Thyroid gland (tissue), 4 donors: ENCODE results near the gene CTIF.

ENCODE experiments used
- CTCF ChIP-seq, 6 experiments: fragments of 200-600 bp in 3 of 6; fragments of 450-650 bp in 3 of 6; sonication (generic) in 3 of 6; IDR thresholded peaks; one replicate each; pipeline ENCODE4 v1.5.1; 2016 to 2019; ENCODE audit warnings: antibody characterized with exemption in 6 of 6, mild to moderate bottlenecking in 2 of 6, inconsistent platforms in 1 of 6, moderate library complexity in 1 of 6
- POLR2A ChIP-seq, 2 donors: fragments of 450-650 bp; IDR thresholded peaks; one replicate each; pipeline ENCODE4 v1.6.1; 2017; ENCODE audit warnings: antibody characterized with exemption in 2 of 2, mild to moderate bottlenecking in 2 of 2, moderate library complexity in 1 of 2

- TF ChIP-seq CTCF (IDR thresholded peaks at IDR 0.05) = no peak
- TF ChIP-seq POLR2A (IDR thresholded peaks at IDR 0.05) = no peak
Observed at GRCh38 chr18:48730010-48730409, 191.2 kb downstream of the CTIF start.
